SK-N-DZ (cell line): ENCODE measurements around the gene ALK.
A peak's percentile ranks its signal among the peaks of the same experiment; 100 is the strongest.
"Not testable (repeated sequence)": the region's sequence is repeated elsewhere in the genome, so short reads cannot be mapped to it uniquely, and the experiment has no call there.

Experiments used
- DNase-seq: peaks from one replicate; pipeline ENCODE4 v3.0.0-alpha.2; 2015; ENCODE audit warnings: low spot score

Gene ALK

GRCh38 chr2:29281086-29281915, 640.1 kb downstream of the ALK start:
- no peak for DNase-seq

DNA sequence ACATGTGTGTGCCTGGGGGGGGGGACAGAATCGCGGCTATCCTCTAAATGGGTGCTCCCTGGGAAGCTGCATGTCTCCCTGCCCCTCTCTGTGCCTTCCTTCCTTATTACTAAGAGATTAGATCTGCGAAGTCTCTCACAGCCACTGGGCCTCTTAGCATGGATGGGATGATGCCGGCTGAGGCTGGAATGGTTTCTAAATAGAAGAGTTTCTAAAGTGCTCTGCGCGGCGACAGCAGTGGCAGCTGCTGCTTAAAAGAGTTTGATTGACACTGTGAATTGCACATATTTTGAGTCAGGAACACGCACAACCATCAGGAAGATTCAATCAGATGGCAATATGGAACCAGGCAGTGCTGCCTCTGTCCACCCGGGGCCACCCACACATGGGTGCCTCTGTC, 642.4 kb downstream of the ALK start:
- peak; percentile 62 for DNase-seq

- DNase-seq, result no peak
Observed at GRCh38 chr2:29276151-29276550, 645.2 kb downstream of the ALK start.

DNA sequence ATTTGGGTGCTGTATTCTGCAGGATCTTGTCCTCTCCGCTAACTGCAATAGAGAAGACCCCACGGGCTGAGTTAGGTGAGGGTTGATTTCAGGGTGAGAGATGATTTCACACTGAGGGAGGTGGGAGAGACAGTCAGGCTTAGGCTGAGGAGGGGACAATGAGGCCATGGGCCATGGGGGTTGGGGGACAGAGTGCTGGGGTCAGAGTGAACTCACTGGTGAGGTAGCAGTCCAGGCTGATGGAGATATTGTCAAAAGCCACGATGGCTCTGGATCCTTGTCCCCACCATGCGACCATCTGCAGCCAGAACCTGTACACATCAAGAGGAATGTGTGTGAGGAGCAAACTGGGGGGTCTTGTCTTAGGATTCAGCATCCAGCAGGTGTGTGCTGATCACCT, 646.2 kb downstream of the ALK start:
- no peak for DNase-seq

- no peak for DNase-seq
Observed at GRCh38 chr2:29273685-29274611, 647.4 kb downstream of the ALK start.

DNA sequence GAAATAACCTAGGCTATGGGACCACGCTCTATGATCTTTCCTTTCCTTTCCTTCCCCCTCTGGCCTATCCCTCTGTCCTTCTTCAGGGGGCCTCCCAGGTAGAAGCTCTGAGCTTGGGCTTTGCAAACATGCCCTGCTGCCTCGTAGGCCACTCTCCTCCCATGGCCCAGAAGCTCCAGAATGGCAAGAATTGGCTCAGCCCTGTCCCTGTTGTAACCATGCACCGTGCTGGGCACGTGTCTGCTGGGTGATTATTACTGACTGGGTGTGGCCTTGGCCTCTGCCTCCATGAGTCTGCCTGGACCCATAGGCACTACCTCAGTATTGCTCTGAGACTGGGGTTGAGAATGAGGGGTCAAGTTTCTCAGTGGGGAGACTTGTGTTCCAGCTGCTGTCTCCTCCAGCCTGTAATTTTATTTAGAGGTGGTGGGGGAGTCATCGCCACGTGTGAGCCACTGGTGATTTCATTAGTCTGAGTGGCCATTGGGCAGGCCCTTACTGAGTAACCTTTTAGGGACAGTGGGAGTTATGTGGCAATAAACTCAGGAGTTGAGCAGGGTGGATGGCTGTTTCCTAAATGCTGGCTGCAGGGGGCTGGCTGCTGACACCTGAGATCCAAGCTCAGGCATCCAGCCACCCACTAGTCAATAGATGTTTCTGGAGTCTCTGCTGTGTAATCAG, 648.2 kb downstream of the ALK start:
- DNase-seq, result no peak

DNA sequence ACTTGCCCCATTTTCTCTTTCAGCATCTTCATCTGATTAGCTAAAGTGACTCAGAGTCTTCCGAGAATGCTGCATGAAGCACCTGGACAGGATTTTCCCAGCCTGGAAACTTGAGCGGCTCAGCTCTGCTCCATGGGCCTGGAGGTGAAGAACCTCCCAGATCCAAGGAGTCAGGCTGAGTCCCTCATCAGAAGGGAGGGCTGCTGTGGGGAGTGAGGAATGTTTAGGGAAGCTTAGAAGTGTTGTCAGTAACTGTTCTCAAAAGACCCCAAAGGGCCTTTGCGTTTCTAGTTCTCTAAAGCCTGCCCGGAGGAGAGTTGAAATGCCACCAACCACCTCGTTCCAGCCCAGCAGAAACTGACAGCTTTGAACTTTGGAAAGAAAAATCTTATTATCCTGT, 649.1 kb downstream of the ALK start:
- DNase-seq, result no peak

DNA sequence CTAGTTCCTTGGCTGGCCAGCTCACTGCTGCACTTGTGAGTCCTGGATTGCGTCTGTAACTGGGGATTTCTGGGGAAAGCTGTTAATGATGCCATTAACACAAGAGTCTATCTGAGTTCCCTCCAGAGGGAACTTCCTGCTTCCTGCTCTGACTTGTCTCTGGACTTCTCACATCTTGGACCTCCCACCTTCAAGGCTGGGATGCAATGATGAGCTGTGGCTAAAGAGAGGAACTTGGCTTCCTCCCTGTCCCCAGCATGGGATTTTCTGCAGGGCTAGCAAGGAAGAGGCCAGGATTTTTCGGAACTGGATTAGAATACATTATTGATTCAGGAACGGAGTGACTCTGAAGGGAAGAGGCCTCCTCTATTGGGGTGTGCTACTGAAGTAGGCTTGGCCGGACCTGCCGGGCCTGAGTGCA, 650.7 kb downstream of the ALK start:
- DNase-seq, result no peak

DNA sequence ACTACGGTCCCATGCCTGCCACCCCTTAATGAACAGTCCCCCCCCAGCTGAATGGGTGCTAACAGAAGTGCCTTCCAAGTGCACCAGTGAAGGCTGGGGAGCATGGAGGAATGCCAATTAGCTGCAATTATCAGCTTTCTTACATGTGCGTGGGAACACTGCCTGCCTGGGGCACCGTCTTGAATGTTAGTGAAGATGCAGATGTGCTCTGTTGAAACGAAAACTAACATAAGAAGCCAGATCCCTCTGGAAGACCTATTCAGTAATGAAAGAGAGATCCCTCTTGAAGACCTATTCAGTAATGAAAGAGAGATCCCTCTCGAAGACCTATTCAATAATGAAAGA, 651.6 kb downstream of the ALK start:
- no peak for DNase-seq

DNA sequence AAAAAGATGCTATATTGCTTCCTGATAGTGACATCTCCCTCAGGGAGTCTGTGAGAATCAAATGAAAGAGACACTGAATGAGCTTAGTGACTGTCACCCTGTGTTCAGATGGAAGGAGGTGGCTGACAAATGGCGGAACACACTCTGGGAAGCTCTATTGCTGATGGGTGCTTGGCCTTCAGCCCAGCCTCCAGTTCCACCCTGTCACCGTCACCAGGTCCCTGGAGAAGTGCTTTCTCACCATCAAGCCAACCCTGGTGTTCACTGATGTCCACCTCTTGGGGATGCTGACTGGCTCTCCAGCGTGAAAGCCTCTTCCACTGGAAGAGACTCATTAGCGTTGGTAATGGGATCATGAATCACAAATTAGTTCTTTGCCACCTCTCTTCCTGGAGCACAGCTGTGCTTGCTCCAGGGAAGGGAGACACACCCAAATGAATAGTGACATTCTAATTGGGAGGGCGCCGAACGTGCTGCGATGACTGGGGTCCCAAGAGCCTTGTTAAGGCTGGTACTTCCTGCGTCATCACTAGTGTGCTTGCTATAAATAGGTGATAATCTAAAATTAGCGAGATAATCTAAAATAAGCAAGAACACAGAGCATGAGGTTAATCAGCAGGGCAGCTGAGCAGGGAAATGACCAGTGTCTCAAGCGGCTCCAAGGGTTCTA, 652.2 kb downstream of the ALK start:
- no peak for DNase-seq

DNA sequence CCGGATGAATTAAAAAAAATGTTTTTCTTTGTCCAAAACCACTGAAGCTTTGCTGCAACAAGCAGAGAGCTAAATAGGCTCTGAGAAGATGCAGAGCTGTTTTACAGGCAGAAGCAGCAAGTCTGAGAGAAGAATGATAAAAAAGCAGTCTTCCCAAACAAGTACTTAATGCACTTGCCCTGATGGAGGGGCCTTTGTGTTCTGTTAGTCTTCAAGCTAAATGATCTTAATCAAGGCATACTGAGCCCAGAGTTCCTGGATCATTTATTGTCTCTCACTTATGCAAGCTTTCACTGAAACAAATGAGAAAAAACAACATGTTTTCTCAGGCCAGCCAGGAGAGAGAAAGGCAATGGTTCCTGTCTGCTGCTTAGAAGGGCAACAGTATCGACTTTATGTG, 653.7 kb downstream of the ALK start:
- peak; percentile 97 for DNase-seq

GRCh38 chr2:29263886-29264285, 657.5 kb downstream of the ALK start:
- DNase-seq, result no peak

- peak; percentile 100 for DNase-seq
Observed at GRCh38 chr2:29262681-29263260, 658.6 kb downstream of the ALK start.

DNA sequence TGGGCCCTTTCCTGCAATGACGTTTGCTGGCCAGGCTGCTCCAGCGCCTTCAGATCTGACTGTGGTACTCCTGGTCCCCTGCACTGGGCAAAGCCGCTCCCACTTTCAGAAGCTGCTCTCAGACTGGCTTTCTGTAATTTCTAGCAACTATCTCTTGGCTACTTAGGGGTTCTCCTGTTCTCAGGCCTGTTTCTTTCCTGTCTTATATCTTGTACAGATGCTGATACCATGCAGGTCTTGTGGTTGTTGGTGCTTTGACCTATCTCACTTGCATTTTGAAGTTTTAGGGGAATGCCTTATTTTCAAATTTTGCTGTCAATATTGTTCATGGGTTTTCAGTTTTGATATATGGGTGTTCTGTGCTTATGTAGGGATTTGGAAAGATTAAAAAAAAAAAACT, 660.4 kb downstream of the ALK start:
- DNase-seq, result no peak

GRCh38 chr2:29260142-29260772, 661.1 kb downstream of the ALK start:
- DNase-seq, result no peak

GRCh38 chr2:29259221-29259620, 662.2 kb downstream of the ALK start:
- DNase-seq, result no peak

GRCh38 chr2:29255004-29255403, 666.4 kb downstream of the ALK start:
- no peak for DNase-seq

DNA sequence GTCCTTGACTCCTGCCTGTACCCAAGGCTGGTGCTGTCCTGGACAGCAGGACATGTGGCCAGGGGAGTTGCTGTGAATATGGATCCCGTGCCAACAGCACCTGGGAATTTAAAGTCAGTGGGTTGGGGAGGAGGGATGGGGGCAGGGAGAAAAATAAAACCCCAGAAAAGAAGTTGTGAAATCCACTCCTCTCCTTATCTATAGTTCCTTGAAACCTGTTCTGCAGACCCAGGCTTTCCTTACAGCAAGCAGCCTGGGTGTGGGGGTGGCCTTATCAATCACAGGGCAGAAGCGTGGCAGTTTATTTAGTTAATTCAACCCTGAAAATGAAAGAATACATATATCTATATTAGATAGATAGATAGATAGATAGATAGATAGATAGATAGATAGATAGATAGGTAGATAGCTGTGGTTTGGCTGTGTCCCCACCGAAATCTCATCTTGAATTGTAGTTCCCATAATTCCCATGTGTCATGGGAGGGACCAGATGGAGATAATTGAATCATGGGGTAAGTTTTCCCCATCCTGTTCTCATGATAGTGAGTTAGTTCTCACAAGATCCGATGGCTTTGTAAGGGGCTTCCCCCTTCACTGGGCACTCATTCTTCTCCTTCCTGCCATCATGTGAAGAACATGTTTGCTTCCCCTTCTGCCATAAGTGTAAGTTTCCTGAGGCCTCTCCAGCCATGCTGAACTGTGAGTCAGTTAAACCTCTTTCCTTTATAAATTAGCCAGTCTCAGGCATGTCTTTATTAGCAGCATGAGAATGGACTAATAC, 667.7 kb downstream of the ALK start:
- not testable (repeated sequence) for DNase-seq

- DNase-seq, result no peak
Observed at GRCh38 chr2:29253026-29253425, 668.4 kb downstream of the ALK start.

GRCh38 chr2:29251406-29251805, 670.0 kb downstream of the ALK start:
- DNase-seq, result no peak
